Stomach (tissue), 9 donors: ENCODE results near the gene TBX22. TPM values are rescaled to one million over a fixed set of nuclear protein-coding genes. Genes with fewer than 3 reads are reported as not detected.
"Not testable (repeated sequence)": the region's sequence is repeated elsewhere in the genome, so short reads cannot be mapped to it uniquely, and the experiment has no call there.

Experiments
- DNase-seq, 2 donors: peaks; one replicate each; pipeline versions ENCODE4 v3.0.0 to v3.0.0-alpha.2; 2013 to 2019
- H3K27ac ChIP-seq, 5 donors: fragments of 200-600 bp in 4 of 5; sonication (generic) in 4 of 5; one replicate each; pipeline ENCODE4 v1.5.1; 2013 to 2019; ENCODE audit warnings: mild to moderate bottlenecking in 1 of 5, moderate library complexity in 1 of 5
- H3K27me3 ChIP-seq, 3 donors: fragments of 200-600 bp; sonication (generic); one replicate each; pipeline ENCODE4 v1.5.1; 2017 to 2019; ENCODE audit warnings: mixed run types in 1 of 3
- H3K36me3 ChIP-seq, 4 donors: fragments of 200-600 bp; sonication (generic); 1 replicate in 3 of 4; 2 replicates in 1 of 4; pipeline ENCODE4 v1.5.1; 2016 to 2019
- H3K4me1 ChIP-seq, 4 donors: fragments of 200-600 bp; sonication (generic); one replicate each; pipeline ENCODE4 v1.5.1; 2016 to 2019
- H3K4me3 ChIP-seq, 4 donors: fragments of 200-600 bp; sonication (generic) in 3 of 4; one replicate each; pipeline ENCODE4 v1.5.1; 2016 to 2019; ENCODE audit warnings: mild to moderate bottlenecking in 1 of 4
- H3K9me3 ChIP-seq, 4 donors: fragments of 200-600 bp; sonication (generic); one replicate each; pipeline ENCODE4 v1.5.1; 2016 to 2019
- EP300 ChIP-seq: sonication (generic); formaldehyde crosslinking; IDR thresholded peaks from one replicate; pipeline ENCODE4 v1.6.1; 2017; ENCODE audit warnings: antibody characterized with exemption
- POLR2A ChIP-seq, 4 donors: fragments of 450-650 bp; IDR thresholded peaks; one replicate each; pipeline ENCODE4 v1.6.1; 2016; ENCODE audit warnings: antibody characterized with exemption in 4 of 4, control low read depth in 2 of 4, mild to moderate bottlenecking in 1 of 4, moderate library complexity in 1 of 4
- POLR2AphosphoS5 ChIP-seq, 3 donors: sonication (generic); formaldehyde crosslinking; IDR thresholded peaks; one replicate each; pipeline ENCODE4 v1.6.1; 2016; ENCODE audit warnings: antibody characterized with exemption in 3 of 3
- WGBS, 5 donors: extraction: QIAGEN DNeasy Blood & Tissue Kit in 3 of 5; methylation state at CpG; one replicate each; pipeline versions ENCODE4 v1.1.5 to v1.1.7; 2013 to 2018; 5-methylcytosine and 5-hydroxymethylcytosine counted together
- intact Hi-C: fragments of 100-400 bp; cut with DNase I; formaldehyde crosslinking; loops from one replicate; pipeline ENCODE4 v1.15.1; 2023; ENCODE audit warnings: low total_unique reads
- polyA plus RNA-seq, 3 donors: library from polyadenylated mRNA; stranded (reverse); fragments of 200-250 nt; gene quantifications; one replicate each; pipeline ENCODE4 v1.2.3, GENCODE V29; 2013
- total RNA-seq, 5 donors: library from RNA; depleted of rRNA; stranded (reverse); fragments of >200 nt; gene quantifications; one replicate each; pipeline versions ENCODE4 v1.1.0 to v1.2.3, GENCODE V29; 2014 to 2016
- TF ChIP-seq, protein P1 (sequence below), 7 experiments: fragments of 450-650 bp in 4 of 7; fragments of 200-600 bp in 3 of 7; sonication (generic) in 3 of 7; IDR thresholded peaks; one replicate each; pipeline ENCODE4 v1.5.1; 2016 to 2019; ENCODE audit warnings: antibody characterized with exemption in 7 of 7, control low read depth in 2 of 7, mild to moderate bottlenecking in 1 of 7
- donor health status: healthy with polysubstance abuse.
- donor health status: Bipolar disorder and iron deficiency.
- donor health status: healthy.

TBX22 gene
- total and polyA plus RNA-seq, 8 donors = not detected

DNA sequence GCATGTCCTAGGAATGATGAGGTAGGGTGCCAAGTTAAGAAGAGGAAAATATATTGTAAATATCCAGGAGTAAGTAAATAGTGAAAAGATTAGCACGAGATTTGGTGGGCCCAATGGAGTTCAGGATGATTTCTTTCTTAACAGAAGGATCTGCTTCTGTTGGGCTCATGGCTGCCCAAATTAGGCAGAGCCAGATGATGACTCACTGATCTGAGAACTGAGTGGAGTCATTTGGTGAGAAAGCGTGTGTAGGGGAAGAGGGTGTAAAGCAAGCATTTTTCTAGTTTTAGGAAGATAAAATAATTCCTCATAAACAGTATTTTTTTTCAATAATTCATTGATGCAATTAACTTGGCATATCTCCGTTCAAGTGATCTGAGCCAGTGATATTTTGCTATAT, 1.6 kb downstream of the TBX22 start:
- H3K27me3 ChIP-seq = peaks cover 0 to 5% (median 0%) of the 10 kb centered on the region in 3 donors
- no peaks in the 10 kb centered on the region for H3K9me3 ChIP-seq
- WGBS, 5 donors = 48 to 60% (median 53%) methylated on average over 3 of the region's 3 CpGs
- H3K4me3 ChIP-seq = no peak overlapping the region
- H3K4me1 ChIP-seq = no peaks in the 10 kb centered on the region
- H3K27ac ChIP-seq = no peak overlapping the region
- TF ChIP-seq POLR2A (IDR thresholded peaks at IDR 0.05) (no peak), POLR2AphosphoS5 (IDR thresholded peaks at IDR 0.05) (no peak), EP300 (no peak)
- TF ChIP-seq, protein P1, sequence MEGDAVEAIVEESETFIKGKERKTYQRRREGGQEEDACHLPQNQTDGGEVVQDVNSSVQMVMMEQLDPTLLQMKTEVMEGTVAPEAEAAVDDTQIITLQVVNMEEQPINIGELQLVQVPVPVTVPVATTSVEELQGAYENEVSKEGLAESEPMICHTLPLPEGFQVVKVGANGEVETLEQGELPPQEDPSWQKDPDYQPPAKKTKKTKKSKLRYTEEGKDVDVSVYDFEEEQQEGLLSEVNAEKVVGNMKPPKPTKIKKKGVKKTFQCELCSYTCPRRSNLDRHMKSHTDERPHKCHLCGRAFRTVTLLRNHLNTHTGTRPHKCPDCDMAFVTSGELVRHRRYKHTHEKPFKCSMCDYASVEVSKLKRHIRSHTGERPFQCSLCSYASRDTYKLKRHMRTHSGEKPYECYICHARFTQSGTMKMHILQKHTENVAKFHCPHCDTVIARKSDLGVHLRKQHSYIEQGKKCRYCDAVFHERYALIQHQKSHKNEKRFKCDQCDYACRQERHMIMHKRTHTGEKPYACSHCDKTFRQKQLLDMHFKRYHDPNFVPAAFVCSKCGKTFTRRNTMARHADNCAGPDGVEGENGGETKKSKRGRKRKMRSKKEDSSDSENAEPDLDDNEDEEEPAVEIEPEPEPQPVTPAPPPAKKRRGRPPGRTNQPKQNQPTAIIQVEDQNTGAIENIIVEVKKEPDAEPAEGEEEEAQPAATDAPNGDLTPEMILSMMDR (IDR thresholded peaks at IDR 0.05) = no peak
- no peaks in the 10 kb centered on the region for H3K36me3 ChIP-seq
- no peak for DNase-seq
- intact Hi-C loops = no loop called here

DNA sequence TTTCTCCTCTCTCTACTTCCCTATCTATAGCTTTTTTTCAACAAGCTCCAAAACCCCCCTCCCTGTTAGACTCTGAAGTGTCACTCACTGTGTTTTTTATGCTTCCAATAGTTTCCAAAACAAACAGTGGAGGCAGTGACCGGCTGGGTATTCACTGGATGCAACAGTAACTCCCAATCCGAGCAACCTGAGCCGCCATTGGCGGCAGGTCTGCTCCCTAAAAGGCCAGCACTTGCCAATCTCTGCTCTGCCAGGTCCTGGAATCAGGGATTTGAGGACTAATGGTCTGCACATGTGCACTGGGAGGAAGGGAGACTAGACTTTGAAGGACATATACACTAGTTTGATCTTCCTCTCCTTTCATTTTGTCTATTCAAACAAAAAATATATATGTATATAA, 7.1 kb downstream of the TBX22 start:
- H3K4me1 ChIP-seq = peaks cover 0 to 3% (median 0%) of the 10 kb centered on the region in 4 donors
- no peak overlapping the region for H3K27ac ChIP-seq
- H3K9me3 ChIP-seq = no peaks in the 10 kb centered on the region
- no peak overlapping the region for H3K4me3 ChIP-seq
- H3K36me3 ChIP-seq = no peaks in the 10 kb centered on the region
- TF ChIP-seq POLR2AphosphoS5 (IDR thresholded peaks at IDR 0.05) (no peak), EP300 (no peak), POLR2A (IDR thresholded peaks at IDR 0.05) (no peak)
- TF ChIP-seq, protein P1 (IDR thresholded peaks at IDR 0.05) = no peak
- DNase-seq = no peak
- intact Hi-C loops = no loop called here
- H3K27me3 ChIP-seq = peaks cover 0 to 12% (median 0%) of the 10 kb centered on the region in 3 donors
- WGBS, 5 donors = 7 to 41% (median 11%) methylated on average over 3 to 4 of the region's 4 CpGs

DNA sequence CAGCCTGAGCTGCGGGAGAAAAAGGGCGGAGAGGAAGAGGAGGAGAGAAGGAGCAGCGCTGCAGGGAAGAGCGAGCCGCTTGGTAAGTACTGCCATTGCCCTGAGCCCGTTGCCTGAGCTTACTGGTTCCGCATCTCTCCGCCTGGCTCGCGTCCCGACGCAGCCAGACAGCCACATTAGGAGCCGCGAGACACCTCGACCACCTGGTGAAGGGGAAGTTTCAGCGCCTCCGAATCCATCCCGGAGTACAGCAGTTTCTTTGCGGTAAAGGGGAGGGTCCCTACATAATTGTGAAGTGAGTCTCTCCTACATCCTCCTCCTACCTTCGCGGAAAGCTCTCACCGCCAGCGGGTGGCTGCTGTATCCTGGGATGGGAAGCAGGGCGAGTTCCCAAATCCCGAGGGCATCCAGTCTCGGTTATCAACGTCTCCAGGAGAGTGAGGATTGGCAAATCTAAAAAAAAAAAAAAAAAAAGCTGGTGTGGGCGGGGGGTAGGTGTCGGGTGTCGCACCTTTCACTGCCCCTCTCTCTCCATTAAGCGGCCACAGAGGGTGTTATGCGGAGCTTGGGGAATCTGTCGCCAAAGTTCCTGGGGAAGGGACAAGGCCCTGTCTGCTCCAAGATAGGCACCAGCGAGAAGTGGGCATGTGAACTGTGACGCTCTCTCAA, 7.9 kb downstream of the TBX22 start:
- peak in 1 of 2 donors; percentile 18 for DNase-seq
- TF ChIP-seq POLR2AphosphoS5 (IDR thresholded peaks at IDR 0.05) = no peak
- TF ChIP-seq POLR2A (IDR thresholded peaks at IDR 0.05) = no peak
- TF ChIP-seq, protein P1 (IDR thresholded peaks at IDR 0.05) = no peak
- TF ChIP-seq EP300 = no peak
- intact Hi-C loops = no loop called here
- Histone ChIP-seq H3K27me3 (peaks cover 0 to 12% (median 0%) of the 10 kb centered on the region in 3 donors), H3K36me3 (no peaks in the 10 kb centered on the region), H3K9me3 (no peaks in the 10 kb centered on the region), H3K4me3 (peak overlapping the region in 2 of 4 donors; percentile 15 to 16), H3K27ac (no peak overlapping the region), H3K4me1 (peaks cover 0 to 3% (median 0%) of the 10 kb centered on the region in 4 donors)
- 3 to 22% (median 9%) methylated on average over 9 to 35 of the region's 35 CpGs for WGBS, 5 donors

DNA sequence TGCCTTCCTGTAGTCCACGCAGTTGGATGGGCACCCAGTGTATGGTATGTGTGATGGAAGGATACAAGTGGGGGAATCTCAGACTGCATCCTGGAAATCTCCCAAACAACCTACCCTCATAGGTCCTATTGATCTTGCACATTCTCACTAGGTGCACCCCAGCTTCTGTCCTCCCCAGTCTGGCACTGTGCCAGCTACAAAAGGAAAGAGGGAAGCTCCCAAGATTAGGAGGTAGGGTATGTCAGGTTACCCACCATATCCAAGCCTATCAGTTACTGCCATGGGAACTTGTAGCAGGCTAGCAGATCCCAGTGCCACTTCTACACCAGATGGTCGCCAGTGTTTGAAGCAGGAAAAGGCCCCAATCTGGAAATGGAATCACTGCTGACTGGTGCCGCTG, 11.6 kb downstream of the TBX22 start:
- intact Hi-C loops = no loop called here
- no peaks in the 10 kb centered on the region for H3K36me3 ChIP-seq

DNA sequence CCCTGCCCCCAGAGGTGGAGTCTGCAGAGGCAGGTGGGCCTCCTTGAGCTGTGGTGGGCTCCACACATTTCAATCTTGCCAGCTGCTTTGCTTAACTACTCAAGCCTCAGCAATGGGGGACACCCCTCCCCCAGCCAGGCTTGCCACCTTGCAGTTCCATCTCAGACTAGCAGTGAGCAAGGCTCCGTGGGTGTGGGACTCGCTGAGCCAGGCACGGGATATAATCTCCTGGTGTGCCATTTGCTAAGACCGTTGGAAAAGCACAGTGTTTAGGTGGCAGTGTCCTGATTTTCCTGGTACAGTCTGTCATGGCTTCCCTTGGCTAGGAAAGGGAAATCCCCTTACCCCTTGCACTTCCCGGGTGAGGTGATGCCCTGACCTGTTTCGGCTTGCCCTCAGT, 51.6 kb downstream of the TBX22 start:
- H3K27ac ChIP-seq, H3K4me3 ChIP-seq, intact Hi-C loops, H3K36me3 ChIP-seq, H3K4me1 ChIP-seq, H3K27me3 ChIP-seq, DNase-seq: not testable (repeated sequence)
- WGBS, 5 donors = 59 to 88% (median 81%) methylated on average over 6 of the region's 6 CpGs; no CpG with 5 or more reads in 1 of the 5 donors
- peaks cover 0 to 46% (median 28%) of the 10 kb centered on the region in 4 donors for H3K9me3 ChIP-seq

More for the DNA sequence above, 11.6 kb downstream of the TBX22 start:
- Histone ChIP-seq H3K4me3 (no peak overlapping the region), H3K27ac (no peak overlapping the region), H3K9me3 (no peaks in the 10 kb centered on the region), H3K4me1 (peaks cover 0 to 3% (median 0%) of the 10 kb centered on the region in 4 donors), H3K27me3 (peaks cover 0 to 12% (median 0%) of the 10 kb centered on the region in 3 donors)
- no peak for DNase-seq
- TF ChIP-seq POLR2A (IDR thresholded peaks at IDR 0.05) = no peak
- TF ChIP-seq POLR2AphosphoS5 (IDR thresholded peaks at IDR 0.05) = no peak
- TF ChIP-seq EP300 = no peak
- TF ChIP-seq, protein P1 (IDR thresholded peaks at IDR 0.05) = no peak
- 72 to 87% (median 77%) methylated on average over 3 of the region's 3 CpGs; no CpG with 5 or more reads in 1 of the 5 donors for WGBS, 5 donors

DNA sequence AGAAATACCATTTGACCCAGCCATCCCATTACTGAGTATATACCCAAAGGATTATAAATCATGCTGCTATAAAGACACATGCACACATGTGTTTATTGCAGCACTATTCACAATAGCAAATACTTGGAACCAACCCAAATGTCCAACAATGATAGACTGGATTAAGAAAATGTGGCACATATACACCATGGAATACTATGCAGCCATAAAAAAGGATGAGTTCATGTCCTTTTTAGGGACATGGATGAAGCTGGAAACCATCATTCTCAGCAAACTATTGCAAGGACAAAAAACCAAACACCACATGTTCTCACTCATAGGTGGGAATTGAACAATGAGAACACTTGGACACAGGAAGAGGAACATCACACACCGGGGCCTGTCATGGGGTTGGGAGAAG, 61.1 kb downstream of the TBX22 start:
- H3K27me3 ChIP-seq, intact Hi-C loops, DNase-seq, H3K4me1 ChIP-seq, H3K4me3 ChIP-seq, H3K27ac ChIP-seq, H3K36me3 ChIP-seq: not testable (repeated sequence)
- 89 to 100% (median 100%) methylated on average over 1 of the region's 1 CpG for WGBS, 5 donors
- peaks cover 0 to 21% (median 8%) of the 10 kb centered on the region in 4 donors for H3K9me3 ChIP-seq
